ENCODE measurements around the gene KRTAP5-1. TPM values are rescaled to one million over a fixed set of nuclear protein-coding genes. Genes with fewer than 3 reads are reported as not detected.
"Not testable (repeated sequence)": the region's sequence is repeated elsewhere in the genome, so short reads cannot be mapped to it uniquely, and the experiment has no call there.

KRTAP5-1 gene, protein sequence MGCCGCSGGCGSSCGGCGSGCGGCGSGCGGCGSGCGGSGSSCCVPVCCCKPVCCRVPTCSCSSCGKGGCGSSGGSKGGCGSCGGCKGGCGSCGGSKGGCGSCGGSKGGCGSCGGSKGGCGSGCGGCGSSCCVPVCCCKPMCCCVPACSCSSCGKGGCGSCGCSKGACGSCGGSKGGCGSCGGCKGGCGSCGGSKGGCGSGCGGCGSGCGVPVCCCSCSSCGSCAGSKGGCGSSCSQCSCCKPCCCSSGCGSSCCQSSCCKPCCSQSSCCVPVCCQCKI
- not detected for total RNA-seq

- not testable (repeated sequence) for DNase-seq, H3K4me3 ChIP-seq, H3K27ac ChIP-seq
These were observed at the start of gene KRTAP5-1 for GRCh38 chr11:1584661-1585370. KRTAP5-1 (minus strand) TSS chr11:1585283; CDS start chr11:1585249, 34 bp downstream.

GRCh38 chr11:1633864-1634263 lies 48.8 kb upstream of the KRTAP5-1 start:
- Histone ChIP-seq H3K36me3 (no peaks in the 10 kb centered on the region), H3K27me3 (no peaks in the 10 kb centered on the region), H3K27ac (no peak overlapping the region), H3K4me3 (no peak overlapping the region), H3K4me1 (no peaks in the 10 kb centered on the region), H3K9me3 (no peaks in the 10 kb centered on the region)
- no peak for DNase-seq
- TF ChIP-seq, protein P1, sequence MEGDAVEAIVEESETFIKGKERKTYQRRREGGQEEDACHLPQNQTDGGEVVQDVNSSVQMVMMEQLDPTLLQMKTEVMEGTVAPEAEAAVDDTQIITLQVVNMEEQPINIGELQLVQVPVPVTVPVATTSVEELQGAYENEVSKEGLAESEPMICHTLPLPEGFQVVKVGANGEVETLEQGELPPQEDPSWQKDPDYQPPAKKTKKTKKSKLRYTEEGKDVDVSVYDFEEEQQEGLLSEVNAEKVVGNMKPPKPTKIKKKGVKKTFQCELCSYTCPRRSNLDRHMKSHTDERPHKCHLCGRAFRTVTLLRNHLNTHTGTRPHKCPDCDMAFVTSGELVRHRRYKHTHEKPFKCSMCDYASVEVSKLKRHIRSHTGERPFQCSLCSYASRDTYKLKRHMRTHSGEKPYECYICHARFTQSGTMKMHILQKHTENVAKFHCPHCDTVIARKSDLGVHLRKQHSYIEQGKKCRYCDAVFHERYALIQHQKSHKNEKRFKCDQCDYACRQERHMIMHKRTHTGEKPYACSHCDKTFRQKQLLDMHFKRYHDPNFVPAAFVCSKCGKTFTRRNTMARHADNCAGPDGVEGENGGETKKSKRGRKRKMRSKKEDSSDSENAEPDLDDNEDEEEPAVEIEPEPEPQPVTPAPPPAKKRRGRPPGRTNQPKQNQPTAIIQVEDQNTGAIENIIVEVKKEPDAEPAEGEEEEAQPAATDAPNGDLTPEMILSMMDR (IDR thresholded peaks at IDR 0.05) = no peak

More at GRCh38 chr11:1584661-1585370, at the start of gene KRTAP5-1:
- not testable (repeated sequence) for H3K9me3 ChIP-seq, H3K4me1 ChIP-seq, H3K27me3 ChIP-seq, H3K36me3 ChIP-seq

GRCh38 chr11:1632053-1632714 lies 47.1 kb upstream of the KRTAP5-1 start:
- TF ChIP-seq, protein P1 (IDR thresholded peaks at IDR 0.05) = no peak
- no peak for TF ChIP-seq POLR2A (IDR thresholded peaks at IDR 0.05)
- Histone ChIP-seq H3K4me3 (no peak overlapping the region), H3K36me3 (no peaks in the 10 kb centered on the region), H3K9me3 (no peaks in the 10 kb centered on the region), H3K27ac (no peak overlapping the region), H3K4me1 (no peaks in the 10 kb centered on the region), H3K27me3 (no peaks in the 10 kb centered on the region)
- DNase-seq = no peak

- H3K36me3 ChIP-seq = no peaks in the 10 kb centered on the region
- H3K27me3 ChIP-seq = no peaks in the 10 kb centered on the region
- no peak for TF ChIP-seq POLR2A (IDR thresholded peaks at IDR 0.05)
- TF ChIP-seq, protein P1 (IDR thresholded peaks at IDR 0.05) = no peak
- DNase-seq = no peak
- H3K4me1 ChIP-seq = no peaks in the 10 kb centered on the region
- H3K9me3 ChIP-seq = no peaks in the 10 kb centered on the region
- no peak overlapping the region for H3K4me3 ChIP-seq
- no peak overlapping the region for H3K27ac ChIP-seq
These were observed 46.0 kb upstream of the KRTAP5-1 start for GRCh38 chr11:1631066-1631568.

GRCh38 chr11:1630271-1630670 lies 45.2 kb upstream of the KRTAP5-1 start:
- no peak overlapping the region for H3K27ac ChIP-seq
- TF ChIP-seq, protein P1 (IDR thresholded peaks at IDR 0.05) = no peak
- no peak for TF ChIP-seq POLR2A (IDR thresholded peaks at IDR 0.05)

More at GRCh38 chr11:1630271-1630670, 45.2 kb upstream of the KRTAP5-1 start:
- no peaks in the 10 kb centered on the region for H3K36me3 ChIP-seq
- no peak for DNase-seq
- H3K9me3 ChIP-seq = no peaks in the 10 kb centered on the region
- H3K4me3 ChIP-seq = no peak overlapping the region
- H3K27me3 ChIP-seq = no peaks in the 10 kb centered on the region
- no peaks in the 10 kb centered on the region for H3K4me1 ChIP-seq

All from Peyer's patch (tissue), 4 donors.